Progenitor cell of endocrine pancreas (in vitro differentiated cells): ENCODE measurements around the gene PDXDC1. TPM values are rescaled to one million over a fixed set of nuclear protein-coding genes. Genes with fewer than 3 reads are reported as not detected.
A peak's percentile ranks its signal among the peaks of the same experiment; 100 is the strongest.
"Not testable (repeated sequence)": the region's sequence is repeated elsewhere in the genome, so short reads cannot be mapped to it uniquely, and the experiment has no call there.

Experiments
- DNase-seq: peaks from one replicate; pipeline ENCODE4 v3.0.0; 2021; ENCODE audit warnings: low spot score; ENCODE audit not compliant: unreplicated experiment
- H3K27ac Mint-ChIP-seq: 2 replicates; pipeline ENCODE4 v1.8.0; 2021; ENCODE audit warnings: mild to moderate bottlenecking, moderate library complexity, mixed read lengths
- H3K27me3 Mint-ChIP-seq: 2 replicates; pipeline ENCODE4 v1.8.0; 2021; ENCODE audit warnings: mixed read lengths
- H3K36me3 Mint-ChIP-seq: 2 replicates; pipeline ENCODE4 v1.8.0; 2022; ENCODE audit warnings: mixed read lengths; ENCODE audit not compliant: insufficient read depth
- H3K4me1 Mint-ChIP-seq: 2 replicates; pipeline ENCODE4 v1.8.0; 2021; ENCODE audit warnings: low read depth, mixed read lengths
- H3K4me3 Mint-ChIP-seq: 2 replicates; pipeline ENCODE4 v1.8.0; 2021; ENCODE audit warnings: low read depth, mild to moderate bottlenecking, moderate library complexity, mixed read lengths
- H3K9me3 Mint-ChIP-seq: 2 replicates; pipeline ENCODE4 v1.8.0; 2021; ENCODE audit warnings: low read depth, mixed read lengths
- CTCF ChIP-seq: fragments of 200-600 bp; sonication (generic); IDR thresholded peaks from one replicate; pipeline ENCODE4 v1.5.0; 2021; ENCODE audit warnings: antibody characterized with exemption, mild to moderate bottlenecking; ENCODE audit not compliant: unreplicated experiment
- total RNA-seq: library from RNA; stranded (reverse); gene quantifications from 2 replicates; pipeline ENCODE4 v1.2.1, GENCODE V29; 2021

The PDXDC1 gene
- total RNA-seq, 1 donor from 2014 or later: 124 TPM

- not testable (repeated sequence) for H3K27ac Mint-ChIP-seq, H3K4me3 Mint-ChIP-seq, H3K27me3 Mint-ChIP-seq, H3K4me1 Mint-ChIP-seq, H3K9me3 Mint-ChIP-seq, DNase-seq
- peaks cover 20% of the 10 kb centered on the region for H3K36me3 Mint-ChIP-seq
These were observed 91.9 kb downstream of the PDXDC1 start for GRCh38 chr16:15066690-15067089.

DNA sequence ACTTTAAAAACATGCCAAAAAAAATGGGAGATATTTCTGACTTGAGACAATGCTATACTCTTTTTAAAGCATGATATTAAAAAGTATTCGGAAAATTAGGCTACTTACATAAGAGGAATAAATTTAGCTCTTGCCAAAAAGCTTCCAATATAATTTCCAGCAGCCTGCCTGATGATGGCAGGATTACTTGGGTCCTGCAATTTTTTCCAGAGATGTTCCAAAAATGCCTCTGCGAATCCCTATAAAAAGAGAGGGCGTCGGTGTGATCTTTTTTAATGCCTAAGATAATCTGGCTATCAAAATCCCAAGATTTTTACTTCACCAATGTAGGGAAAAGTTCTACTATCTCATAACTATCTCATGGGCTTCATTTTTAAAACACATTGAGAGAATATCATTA lies 96.2 kb downstream of the PDXDC1 start:
- DNase-seq: not testable (repeated sequence)

DNA sequence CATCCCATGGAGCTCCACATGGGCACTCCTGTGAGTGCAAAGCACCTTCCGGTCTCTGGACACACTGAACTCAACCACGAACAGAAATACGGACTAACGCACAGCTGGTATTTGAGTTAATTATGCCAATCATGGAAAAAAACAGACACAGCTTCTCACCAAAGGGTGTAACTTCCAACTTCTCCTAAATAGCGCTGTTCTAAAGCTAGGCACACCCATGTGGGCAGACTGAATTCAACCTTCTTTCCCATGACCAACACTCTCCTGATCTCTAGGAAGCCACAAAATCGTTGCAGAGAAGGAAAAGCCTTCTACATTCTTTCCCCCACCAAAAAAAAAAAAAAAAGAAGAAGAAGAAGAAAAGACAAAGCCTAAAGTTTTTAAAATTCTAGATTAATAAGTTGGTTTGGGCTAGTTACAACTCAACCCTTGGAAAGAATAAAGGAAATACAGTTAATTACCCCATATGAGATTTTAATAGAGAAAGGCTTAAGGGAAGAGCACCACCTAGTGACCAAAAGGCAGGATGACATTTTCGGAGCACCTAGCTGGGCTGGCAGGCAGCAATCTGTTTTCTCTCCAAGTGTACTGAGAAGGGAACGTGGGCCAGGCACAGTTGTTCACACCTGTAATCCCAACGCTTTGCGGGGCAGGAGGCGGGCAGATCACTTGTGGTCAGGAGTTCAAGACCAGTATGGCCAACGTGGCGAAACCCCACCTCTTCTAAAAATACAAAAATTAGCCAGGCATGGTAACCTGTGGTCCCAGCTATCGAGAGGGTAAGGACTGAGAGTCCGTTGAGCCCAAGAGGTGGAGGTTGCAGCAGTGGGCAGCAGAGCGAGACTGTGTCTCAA lies 97.3 kb downstream of the PDXDC1 start:
- peak; percentile 41 for TF ChIP-seq CTCF
- H3K4me1 Mint-ChIP-seq: not testable (repeated sequence)
- peak overlapping the region; percentile 77 for H3K27ac Mint-ChIP-seq

More for the DNA sequence above, 96.2 kb downstream of the PDXDC1 start:
- H3K9me3 Mint-ChIP-seq, H3K4me1 Mint-ChIP-seq, H3K27me3 Mint-ChIP-seq, H3K27ac Mint-ChIP-seq, H3K4me3 Mint-ChIP-seq: not testable (repeated sequence)
- peaks cover 13% of the 10 kb centered on the region for H3K36me3 Mint-ChIP-seq

GRCh38 chr16:15073101-15073500 lies 98.3 kb downstream of the PDXDC1 start:
- DNase-seq: no peak
- Mint-ChIP-seq H3K27me3 (no peaks in the 10 kb centered on the region), H3K27ac (no peak overlapping the region), H3K9me3 (no peaks in the 10 kb centered on the region), H3K4me3 (no peak overlapping the region), H3K4me1 (no peaks in the 10 kb centered on the region), H3K36me3 (peaks cover 22% of the 10 kb centered on the region)
- TF ChIP-seq CTCF: no peak

More for the DNA sequence above, 97.3 kb downstream of the PDXDC1 start:
- not testable (repeated sequence) for H3K27me3 Mint-ChIP-seq, H3K9me3 Mint-ChIP-seq, H3K4me3 Mint-ChIP-seq, DNase-seq
- peaks cover 17% of the 10 kb centered on the region for H3K36me3 Mint-ChIP-seq

DNA sequence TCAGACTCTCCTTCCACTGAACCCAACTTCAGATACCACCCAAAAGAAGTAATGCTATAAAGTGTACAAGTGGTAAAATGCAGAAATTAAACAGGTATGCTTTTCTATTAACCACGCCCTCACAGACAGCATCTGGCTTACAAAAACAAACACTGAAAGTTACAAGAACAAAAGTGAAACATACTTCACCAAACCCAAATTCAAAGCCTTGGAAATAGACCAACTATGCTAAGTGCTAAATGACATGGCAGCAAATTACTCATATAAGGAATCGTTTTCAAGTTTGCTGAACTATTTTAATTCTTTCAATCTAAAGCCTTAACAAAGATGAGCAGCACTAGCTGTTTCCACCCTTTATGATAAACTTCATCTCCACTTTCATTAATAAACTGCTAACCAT lies 101.3 kb downstream of the PDXDC1 start:
- not testable (repeated sequence) for H3K9me3 Mint-ChIP-seq, H3K27ac Mint-ChIP-seq, H3K27me3 Mint-ChIP-seq, DNase-seq, H3K4me3 Mint-ChIP-seq, H3K4me1 Mint-ChIP-seq
- peaks cover 37% of the 10 kb centered on the region for H3K36me3 Mint-ChIP-seq

DNA sequence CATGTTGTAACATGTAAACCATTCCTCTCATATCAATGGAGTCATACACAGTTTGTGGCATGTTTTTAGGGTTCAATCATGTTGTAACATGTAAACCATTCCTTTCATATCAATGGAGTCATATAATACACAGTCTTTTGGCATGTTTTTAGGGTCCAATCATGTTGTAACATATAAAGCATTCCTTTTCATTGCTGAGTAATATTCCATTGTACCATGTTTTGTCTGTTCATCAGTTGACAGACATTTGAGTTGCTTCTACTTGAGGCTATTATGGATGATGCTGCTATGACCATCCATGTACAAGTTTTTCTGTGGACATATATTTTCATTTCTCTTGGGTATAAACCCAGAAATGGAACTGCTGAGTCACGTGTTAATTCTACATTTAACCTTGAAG lies 106.1 kb downstream of the PDXDC1 start:
- DNase-seq, H3K27me3 Mint-ChIP-seq, H3K9me3 Mint-ChIP-seq, H3K27ac Mint-ChIP-seq, H3K4me1 Mint-ChIP-seq, H3K4me3 Mint-ChIP-seq: not testable (repeated sequence)
- H3K36me3 Mint-ChIP-seq: peaks cover 36% of the 10 kb centered on the region

DNA sequence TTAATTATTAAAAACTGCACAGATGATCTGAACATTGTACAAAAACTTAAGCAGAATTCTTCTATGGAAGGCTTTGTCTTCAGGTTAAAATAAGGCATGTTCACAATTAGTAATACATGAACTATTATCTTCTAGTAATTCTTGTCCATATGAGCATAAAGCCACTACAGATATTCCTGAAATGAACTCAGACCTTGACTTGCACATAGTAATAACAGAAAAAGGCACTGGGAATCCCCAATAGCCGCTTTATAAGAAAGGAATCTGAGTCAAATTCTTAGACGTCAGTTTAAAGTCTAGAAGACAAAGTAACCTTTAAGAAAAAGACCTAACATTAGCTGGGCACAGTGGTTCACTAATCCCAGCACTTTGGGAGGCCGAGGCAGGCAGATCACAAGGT lies 108.0 kb downstream of the PDXDC1 start:
- not testable (repeated sequence) for H3K9me3 Mint-ChIP-seq, H3K27me3 Mint-ChIP-seq, H3K4me3 Mint-ChIP-seq, DNase-seq, H3K4me1 Mint-ChIP-seq, H3K27ac Mint-ChIP-seq
- peaks cover 30% of the 10 kb centered on the region for H3K36me3 Mint-ChIP-seq

- not testable (repeated sequence) for H3K36me3 Mint-ChIP-seq, H3K27me3 Mint-ChIP-seq, H3K27ac Mint-ChIP-seq, H3K9me3 Mint-ChIP-seq, H3K4me3 Mint-ChIP-seq, DNase-seq, H3K4me1 Mint-ChIP-seq
These were observed 115.9 kb downstream of the PDXDC1 start for GRCh38 chr16:15090663-15091269.

DNA sequence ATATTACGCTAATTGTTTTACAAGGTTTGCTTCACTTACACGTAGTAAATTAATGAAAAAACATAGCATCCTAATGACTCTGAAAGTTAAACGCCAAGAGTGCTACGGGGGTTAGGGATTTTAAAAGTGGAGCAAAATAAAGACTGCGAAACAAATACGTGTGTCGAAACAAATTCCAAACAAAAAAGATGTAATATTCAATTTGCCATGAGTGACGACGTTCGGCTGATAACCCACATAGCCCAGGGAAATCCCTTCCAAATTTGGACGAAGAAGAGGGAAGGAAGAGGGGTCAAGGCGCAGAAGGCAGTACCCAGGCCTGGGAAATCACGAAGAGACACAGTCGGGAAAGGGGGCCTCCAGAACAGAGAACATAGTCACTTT lies 118.7 kb downstream of the PDXDC1 start:
- not testable (repeated sequence) for DNase-seq, H3K9me3 Mint-ChIP-seq, H3K4me1 Mint-ChIP-seq, H3K27me3 Mint-ChIP-seq, H3K36me3 Mint-ChIP-seq
- H3K4me3 Mint-ChIP-seq: peak overlapping the region; percentile 98
- H3K27ac Mint-ChIP-seq: peak overlapping the region; percentile 100

GRCh38 chr16:15093955-15094827 lies 119.4 kb downstream of the PDXDC1 start, which contains the start of gene RRN3:
TSS of gene RRN3 (minus strand) at chr16:15094272. CDS start at chr16:15094233, 39 bp downstream.
- Mint-ChIP-seq H3K4me3 (peak within 1 kb of the TSS; percentile 98), H3K27ac (peak within 1 kb of the TSS; percentile 100)
- H3K36me3 Mint-ChIP-seq, H3K4me1 Mint-ChIP-seq, H3K9me3 Mint-ChIP-seq, H3K27me3 Mint-ChIP-seq: not testable (repeated sequence)
- DNase-seq: peak; percentile 78
